NCI-H2081 (cell line): ENCODE measurements around the gene CMTM4.
"Not testable (repeated sequence)": the region's sequence is repeated elsewhere in the genome, so short reads cannot be mapped to it uniquely, and the experiment has no call there.

Experiments
- DNase-seq, 2 experiments: peaks; one replicate each; lab custom pipeline; 2025; lab: John Stamatoyannopoulos, UW

Gene CMTM4

DNA sequence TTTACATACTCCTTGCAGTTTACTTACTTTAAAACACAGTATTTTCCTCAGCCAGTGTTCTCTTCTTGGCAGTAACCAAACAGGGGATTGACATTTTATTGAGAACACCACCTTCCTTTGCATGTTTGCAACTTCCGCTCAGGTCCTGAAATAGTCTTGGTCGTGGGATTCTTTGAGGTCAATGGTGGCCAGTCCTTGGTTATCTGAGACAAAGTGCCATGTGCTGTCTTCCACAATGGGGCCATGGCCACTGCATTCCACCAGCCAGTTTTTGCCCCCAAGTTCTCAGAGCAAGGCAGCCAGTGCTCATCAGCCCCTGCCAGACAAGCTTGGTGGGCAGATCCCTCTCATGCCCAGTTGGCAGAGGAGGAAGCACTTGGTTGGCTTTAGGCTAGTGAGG lies 22.9 kb downstream of the CMTM4 start:
- DNase-seq: no peak

GRCh38 chr16:66670691-66671388 lies 25.7 kb downstream of the CMTM4 start:
- DNase-seq: no peak

DNA sequence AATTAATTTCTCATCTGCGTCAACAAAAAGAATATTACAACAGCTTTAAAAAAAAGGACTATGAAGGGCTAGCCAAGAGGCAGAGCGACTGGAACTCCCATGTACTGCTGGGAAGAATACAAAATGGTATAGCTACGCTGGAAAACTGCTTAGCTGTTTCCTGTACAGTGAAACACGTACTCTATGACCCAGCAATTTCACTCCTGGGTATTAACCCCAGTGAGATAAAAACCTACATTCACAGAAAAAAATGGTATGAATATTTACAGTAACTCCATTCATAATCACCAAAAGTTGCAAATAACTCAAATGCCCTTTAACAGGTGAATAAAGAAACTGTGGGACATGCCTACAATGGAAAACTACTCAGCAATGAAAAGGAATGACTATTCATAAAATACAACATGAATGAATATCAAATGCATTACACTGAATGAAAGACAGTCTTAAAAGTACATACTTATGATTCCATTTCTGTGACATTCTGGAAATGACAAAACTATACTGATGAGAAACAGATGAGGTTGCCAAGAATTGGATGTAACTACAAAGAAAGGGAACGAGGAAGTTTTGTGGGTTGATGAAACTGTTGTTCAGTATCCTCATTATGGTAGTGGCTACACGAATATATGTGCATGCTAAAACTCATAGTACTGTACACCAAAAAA lies 27.6 kb downstream of the CMTM4 start:
- DNase-seq: no peak

DNA sequence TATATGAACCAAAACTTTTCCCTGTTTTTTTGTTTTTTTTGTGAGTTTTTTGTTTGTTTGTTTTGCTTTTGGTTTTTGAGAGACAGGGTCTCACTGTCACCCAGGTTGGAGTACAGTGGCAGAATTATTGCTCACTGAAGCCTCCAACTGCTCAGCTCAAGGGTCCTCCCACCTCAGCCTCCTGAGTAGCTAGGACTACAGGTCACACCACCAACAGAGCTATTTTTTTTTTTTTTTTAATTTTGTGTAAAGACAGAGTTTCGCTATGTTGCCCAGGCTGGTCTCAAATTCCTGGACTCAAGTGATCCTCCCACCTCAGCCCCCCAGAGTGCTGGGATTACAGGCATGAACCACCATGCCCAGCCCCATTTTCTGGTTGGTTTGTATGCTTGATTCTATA lies 28.6 kb downstream of the CMTM4 start:
- no peak for DNase-seq

- DNase-seq: no peak
Observed at GRCh38 chr16:66662445-66663194, 33.9 kb downstream of the CMTM4 start.

GRCh38 chr16:66661671-66662346 lies 34.7 kb downstream of the CMTM4 start:
- DNase-seq: not testable (repeated sequence)

- no peak for DNase-seq
Observed at GRCh38 chr16:66661210-66661560, 35.4 kb downstream of the CMTM4 start.

- DNase-seq: peak in 1 of 2 experiments; percentile 67
Observed at GRCh38 chr16:66660422-66661209, 35.9 kb downstream of the CMTM4 start.

DNA sequence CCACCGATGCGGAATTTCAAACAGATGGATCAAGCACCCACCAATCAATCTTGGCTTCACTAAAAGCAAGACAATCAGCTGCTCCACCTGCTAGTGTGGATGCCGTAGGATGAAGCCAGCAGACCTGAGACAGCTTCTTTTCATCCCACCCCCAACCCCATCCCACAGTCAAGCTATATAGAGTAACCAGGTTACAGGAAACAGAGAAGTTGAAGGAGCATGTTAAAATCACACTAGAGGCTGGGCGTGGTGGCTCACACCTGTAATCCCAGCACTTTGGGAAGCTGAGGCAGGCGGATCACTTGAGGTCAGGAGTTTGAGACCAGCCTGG lies 37.7 kb downstream of the CMTM4 start:
- no peak for DNase-seq

DNA sequence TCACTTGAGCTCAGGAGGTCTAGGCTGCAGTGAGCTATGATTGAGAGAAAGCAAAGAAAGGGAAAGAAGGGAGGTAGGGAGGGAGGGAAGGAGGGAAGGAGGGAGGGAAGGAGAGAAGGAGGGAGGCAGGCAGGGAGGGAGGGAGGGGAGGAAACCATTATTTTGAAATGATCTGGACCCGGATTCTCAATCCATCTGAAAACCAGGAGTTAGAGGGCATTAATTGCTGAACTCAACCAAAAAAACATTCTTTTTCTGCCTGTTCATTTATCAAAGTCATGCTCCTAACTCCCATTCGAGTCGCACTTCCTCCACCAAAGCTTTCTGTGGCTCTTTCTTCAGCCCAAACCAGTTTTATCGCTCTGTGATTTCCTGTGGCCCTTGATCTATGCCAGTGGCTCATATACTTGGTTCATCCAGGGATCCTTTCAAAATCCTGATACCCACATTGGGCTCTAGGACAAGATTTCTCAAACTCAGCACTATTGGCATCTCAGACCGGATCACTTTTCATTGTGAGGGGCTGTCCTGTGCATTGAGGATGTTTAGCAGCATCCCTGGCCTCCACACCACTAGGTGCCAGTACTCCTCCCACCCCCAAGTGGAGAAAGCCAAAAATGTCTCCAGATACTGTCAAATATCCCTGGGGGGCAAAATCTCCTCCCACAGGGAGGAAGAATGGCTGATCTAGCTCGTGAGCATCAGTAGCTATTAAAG lies 38.2 kb downstream of the CMTM4 start:
- DNase-seq: no peak

DNA sequence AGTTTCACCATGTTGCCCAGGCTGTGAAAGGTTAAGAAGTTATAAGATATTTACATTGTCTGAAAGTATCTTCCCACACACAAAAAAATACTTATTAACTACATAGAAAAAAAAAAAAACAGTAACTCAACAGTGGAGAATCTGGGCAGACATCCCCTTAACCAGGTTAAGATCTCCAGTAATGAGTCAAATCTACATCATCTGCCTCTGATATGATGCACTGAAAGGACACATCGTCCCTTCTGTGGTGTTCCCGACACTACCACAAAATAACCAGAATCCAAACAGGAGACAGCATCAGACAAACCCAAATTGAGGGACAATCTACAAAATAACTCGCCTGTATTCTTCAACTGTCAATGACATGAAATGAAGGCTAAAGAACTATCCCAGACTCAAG lies 40.0 kb downstream of the CMTM4 start:
- DNase-seq: no peak

- DNase-seq: no peak
Observed at GRCh38 chr16:66653581-66654350, 42.8 kb downstream of the CMTM4 start.

DNA sequence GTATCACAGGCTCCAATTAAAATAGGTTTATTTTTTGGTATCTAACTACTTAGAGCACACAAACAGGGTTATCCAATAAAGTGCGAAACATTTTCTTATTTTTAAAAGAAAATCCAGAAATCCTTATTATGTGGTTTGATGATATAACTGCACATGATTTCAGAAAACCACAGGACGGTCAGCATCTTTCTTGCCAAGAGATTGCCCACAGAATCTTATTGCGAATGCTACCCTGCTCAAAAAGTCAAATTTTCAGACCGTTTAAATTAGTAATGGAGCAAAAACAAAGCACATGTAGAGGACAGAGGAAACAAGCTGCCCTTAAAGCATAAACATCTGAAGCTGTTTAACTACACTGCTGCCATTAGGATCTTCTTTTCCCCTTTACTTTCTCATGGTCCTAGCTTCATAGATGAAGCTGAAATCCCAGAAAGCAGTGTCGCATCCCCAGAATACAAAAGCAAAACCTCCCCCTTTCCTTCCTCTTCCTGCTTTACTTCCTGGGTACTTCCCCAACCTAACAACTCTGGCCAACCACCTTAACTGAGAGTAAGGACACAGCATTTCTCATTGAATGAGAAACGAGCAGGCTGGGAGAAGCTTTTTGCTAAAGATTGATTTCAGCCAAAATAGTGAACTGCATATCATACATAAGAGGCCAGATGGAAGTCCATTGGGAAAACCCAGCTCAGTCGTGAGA lies 43.7 kb downstream of the CMTM4 start:
- DNase-seq: no peak

DNA sequence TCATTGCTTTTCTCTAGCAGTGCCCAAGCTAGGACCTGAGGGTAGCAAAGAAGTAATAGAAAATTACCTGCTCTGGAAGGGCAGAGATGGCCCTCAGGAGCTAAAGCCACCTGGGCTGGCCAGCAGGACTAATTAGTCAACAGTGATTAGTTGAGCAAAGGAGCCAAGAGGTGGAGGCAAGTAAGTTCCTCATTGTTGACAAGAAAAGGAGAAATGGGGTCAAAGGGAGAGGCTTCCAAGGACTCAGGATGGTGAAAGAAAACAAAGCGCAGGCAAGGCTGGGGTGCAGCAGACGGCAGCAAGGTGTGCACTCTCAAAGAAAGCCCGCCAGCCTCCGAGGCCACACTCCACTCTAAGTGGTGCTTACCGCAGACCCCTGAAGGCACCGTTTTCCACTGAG lies 44.6 kb downstream of the CMTM4 start:
- DNase-seq: no peak

- DNase-seq: no peak
Observed at GRCh38 chr16:66651474-66651765, 45.1 kb downstream of the CMTM4 start.

- DNase-seq: peak; percentile 69 to 84
Observed at GRCh38 chr16:66650707-66651473, 45.7 kb downstream of the CMTM4 start.

DNA sequence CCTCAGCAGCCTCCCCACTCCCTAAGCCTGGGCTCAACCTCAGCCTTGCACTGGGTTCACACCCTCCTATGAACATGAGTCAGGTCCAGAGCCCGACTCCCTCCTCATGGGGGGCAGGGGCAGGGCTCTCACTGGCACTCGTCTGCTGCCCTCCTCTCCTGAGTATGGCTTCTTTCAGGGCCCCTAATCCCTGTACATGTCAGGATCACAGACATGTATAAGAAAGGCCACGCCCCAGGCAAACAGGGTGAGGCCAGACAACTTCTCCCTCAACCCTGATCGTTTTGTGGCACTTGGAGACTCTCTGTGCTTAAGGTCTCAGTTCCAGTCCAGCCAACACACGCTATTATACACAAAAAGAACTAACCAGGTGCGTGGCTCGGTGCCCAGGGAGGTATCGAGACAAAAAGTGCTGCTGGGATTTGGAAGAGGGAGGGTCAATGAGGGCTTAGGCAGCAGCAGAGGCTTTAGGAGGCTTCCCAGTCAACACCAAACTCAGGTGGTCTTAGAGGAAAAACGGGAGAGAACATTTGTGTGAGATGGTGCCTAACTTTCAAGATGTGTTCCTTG lies 46.8 kb downstream of the CMTM4 start:
- DNase-seq: no peak

GRCh38 chr16:66649167-66649566 lies 47.4 kb downstream of the CMTM4 start:
- DNase-seq: no peak

GRCh38 chr16:66647866-66648265 lies 48.7 kb downstream of the CMTM4 start:
- no peak for DNase-seq
